Liver (tissue), 9 donors: ENCODE measurements around the gene NUP93. TPM values are rescaled to one million over a fixed set of nuclear protein-coding genes. Genes with fewer than 3 reads are reported as not detected.

Experiments
- DNase-seq: peaks from one replicate; pipeline ENCODE4 v3.0.0-alpha.2; 2017; ENCODE audit warnings: low spot score
- H3K27ac ChIP-seq, 2 donors: one replicate each; pipeline ENCODE4 v1.7.0; 2013; ENCODE audit warnings: inconsistent platforms in 2 of 2, low read length in 2 of 2, control low read depth in 1 of 2, low read depth in 1 of 2, mild to moderate bottlenecking in 1 of 2
- H3K27me3 ChIP-seq, 4 donors: one replicate each; pipeline versions ENCODE4 v1.6.1 to v1.7.0; 2013; ENCODE audit warnings: low read length in 3 of 4, inconsistent platforms in 1 of 4, mild to moderate bottlenecking in 1 of 4, moderate library complexity in 1 of 4; ENCODE audit not compliant: control insufficient read depth in 4 of 4, insufficient read depth in 4 of 4
- H3K36me3 ChIP-seq, 4 donors: one replicate each; pipeline versions ENCODE4 v1.6.1 to v1.7.0; 2013; ENCODE audit warnings: low read length in 3 of 4, mild to moderate bottlenecking in 3 of 4, low read depth in 1 of 4, moderate library complexity in 1 of 4; ENCODE audit not compliant: control insufficient read depth in 4 of 4, insufficient read depth in 3 of 4
- H3K4me1 ChIP-seq, 4 donors: one replicate each; pipeline versions ENCODE4 v1.6.1 to v1.7.0; 2013; ENCODE audit warnings: low read length in 3 of 4, mild to moderate bottlenecking in 3 of 4, moderate library complexity in 1 of 4; ENCODE audit not compliant: control insufficient read depth in 4 of 4, insufficient read depth in 4 of 4
- H3K4me3 ChIP-seq, 3 donors: one replicate each; pipeline versions ENCODE4 v1.6.1 to v1.7.0; 2013; ENCODE audit warnings: low read length in 3 of 3, control low read depth in 1 of 3, low read depth in 1 of 3, mild to moderate bottlenecking in 1 of 3
- H3K9ac ChIP-seq, 2 donors: one replicate each; pipeline ENCODE4 v1.7.0; 2013; ENCODE audit warnings: low read length in 2 of 2, mild to moderate bottlenecking in 2 of 2, moderate library complexity in 2 of 2, control low read depth in 1 of 2, low read depth in 1 of 2
- H3K9me3 ChIP-seq, 4 donors: one replicate each; pipeline versions ENCODE4 v1.6.1 to v1.7.0; 2013; ENCODE audit warnings: low read length in 3 of 4; ENCODE audit not compliant: control insufficient read depth in 4 of 4
- ATF3 ChIP-seq: IDR thresholded peaks from 2 replicates; pipeline ENCODE4 v1.6.1; 2016; ENCODE audit warnings: antibody characterized with exemption
- EGR1 ChIP-seq, 2 donors: IDR thresholded peaks; 2 replicates each; pipeline ENCODE4 v1.6.1; 2016 to 2018; ENCODE audit warnings: antibody characterized with exemption in 2 of 2, low read depth in 2 of 2
- FOXA1 ChIP-seq: IDR thresholded peaks from 2 replicates; pipeline ENCODE4 v1.6.1; 2016; ENCODE audit warnings: antibody characterized with exemption
- FOXA2 ChIP-seq: IDR thresholded peaks from 2 replicates; pipeline ENCODE4 v1.6.1; 2016; ENCODE audit warnings: antibody characterized with exemption
- GABPA ChIP-seq, 2 donors: IDR thresholded peaks in 1 of 2; conservative IDR thresholded peaks in 1 of 2; 2 replicates each; pipeline ENCODE4 v1.6.1; 2016; ENCODE audit warnings: antibody characterized with exemption in 2 of 2, mild to moderate bottlenecking in 1 of 2, moderate library complexity in 1 of 2
- HNF4A ChIP-seq, 2 donors: conservative IDR thresholded peaks; 2 replicates each; pipeline ENCODE4 v1.6.1; 2016; ENCODE audit warnings: antibody characterized with exemption in 2 of 2, mild to moderate bottlenecking in 2 of 2
- HNF4G ChIP-seq: IDR thresholded peaks from 2 replicates; pipeline ENCODE4 v1.6.1; 2016; ENCODE audit warnings: antibody characterized with exemption
- JUND ChIP-seq, 2 donors: IDR thresholded peaks; 2 replicates each; pipeline ENCODE4 v1.6.1; 2016; ENCODE audit warnings: antibody characterized with exemption in 2 of 2
- NR2F2 ChIP-seq: IDR thresholded peaks from 2 replicates; pipeline ENCODE4 v1.6.1; 2016; ENCODE audit warnings: antibody characterized with exemption
- RAD21 ChIP-seq, 2 donors: IDR thresholded peaks; 2 replicates each; pipeline ENCODE4 v1.6.1; 2016; ENCODE audit warnings: antibody characterized with exemption in 2 of 2, mild to moderate bottlenecking in 2 of 2
- REST ChIP-seq: IDR thresholded peaks from 2 replicates; pipeline ENCODE4 v1.6.1; 2016; ENCODE audit warnings: antibody characterized with exemption, mild to moderate bottlenecking
- RXRA ChIP-seq, 2 donors: IDR thresholded peaks; 2 replicates each; pipeline ENCODE4 v1.6.1; 2017 to 2018; ENCODE audit warnings: antibody characterized with exemption in 2 of 2, mild to moderate bottlenecking in 1 of 2
- SP1 ChIP-seq: IDR thresholded peaks from 2 replicates; pipeline ENCODE4 v1.6.1; 2018; ENCODE audit warnings: antibody characterized with exemption, mild to moderate bottlenecking
- TAF1 ChIP-seq: conservative IDR thresholded peaks from 2 replicates; pipeline ENCODE4 v1.6.1; 2016; ENCODE audit warnings: antibody characterized with exemption, mild to moderate bottlenecking
- YY1 ChIP-seq: IDR thresholded peaks from 2 replicates; pipeline ENCODE4 v1.6.1; 2016; ENCODE audit warnings: antibody characterized with exemption, mild to moderate bottlenecking
- ZBTB33 ChIP-seq: IDR thresholded peaks from 2 replicates; pipeline ENCODE4 v1.6.1; 2016; ENCODE audit warnings: antibody characterized with exemption
- WGBS: extraction: QIAGEN DNeasy Blood & Tissue Kit; methylation state at CpG from one replicate; pipeline ENCODE4 v1.1.7; 2013; 5-methylcytosine and 5-hydroxymethylcytosine counted together
- polyA plus RNA-seq, 2 donors: library from polyadenylated mRNA; stranded (reverse) in 1 of 2; unstranded in 1 of 2; fragments of 200-250 nt in 1 of 2; fragments of >200 nt in 1 of 2; fragmentation: Nextera tagmentation in 1 of 2; extraction: Ambion mirVana in 1 of 2; gene quantifications; one replicate each; pipeline versions ENCODE4 v1.2.1 to v1.2.3, GENCODE V29; 2013 to 2015
- total RNA-seq, 2 donors: library from RNA; depleted of rRNA; stranded (reverse); fragments of >200 nt; gene quantifications; one replicate each; pipeline ENCODE4 v1.2.3, GENCODE V29; 2014
- TF ChIP-seq, protein P1 (sequence below): fragments of 150-350 bp; IDR thresholded peaks from 2 replicates; pipeline ENCODE4 v1.5.1; 2017; ENCODE audit warnings: improper control_type of control experiment, low read depth, low read length; ENCODE audit not compliant: missing input control
- donor health status: healthy.
- donor health status: healthy.
- donor health status: healthy.
- donor health status: healthy.
- donor health status: healthy.

The NUP93 gene
- total and polyA plus RNA-seq, 4 donors: 8.2 to 31.8 (median 9.8) TPM

- Histone ChIP-seq H3K9me3 (no peaks in the 10 kb centered on the region), H3K4me1 (peaks cover 0 to 10% (median 2%) of the 10 kb centered on the region in 4 donors), H3K9ac (no peak overlapping the region), H3K27ac (no peak overlapping the region), H3K27me3 (no peaks in the 10 kb centered on the region), H3K36me3 (no peaks in the 10 kb centered on the region), H3K4me3 (no peak overlapping the region)
- 96% methylated on average over 7 of the region's 7 CpGs for WGBS
- no peak for DNase-seq
- TF ChIP-seq ZBTB33 (no peak), RAD21 (IDR thresholded peaks at IDR 0.05) (no peak), REST (no peak), FOXA1 (no peak), HNF4G (no peak), NR2F2 (no peak), FOXA2 (no peak), GABPA (IDR thresholded peaks at IDR 0.05 in 1 of 2, conservative IDR thresholded peaks at IDR 0.05 in 1 of 2) (no peak), ATF3 (no peak), YY1 (no peak), HNF4A (conservative IDR thresholded peaks at IDR 0.05) (no peak), TAF1 (no peak), SP1 (no peak), EGR1 (IDR thresholded peaks at IDR 0.05; ENCODE audit: low read depth in 2 of 2) (no peak), RXRA (IDR thresholded peaks at IDR 0.05) (no peak)
- TF ChIP-seq, protein P1, sequence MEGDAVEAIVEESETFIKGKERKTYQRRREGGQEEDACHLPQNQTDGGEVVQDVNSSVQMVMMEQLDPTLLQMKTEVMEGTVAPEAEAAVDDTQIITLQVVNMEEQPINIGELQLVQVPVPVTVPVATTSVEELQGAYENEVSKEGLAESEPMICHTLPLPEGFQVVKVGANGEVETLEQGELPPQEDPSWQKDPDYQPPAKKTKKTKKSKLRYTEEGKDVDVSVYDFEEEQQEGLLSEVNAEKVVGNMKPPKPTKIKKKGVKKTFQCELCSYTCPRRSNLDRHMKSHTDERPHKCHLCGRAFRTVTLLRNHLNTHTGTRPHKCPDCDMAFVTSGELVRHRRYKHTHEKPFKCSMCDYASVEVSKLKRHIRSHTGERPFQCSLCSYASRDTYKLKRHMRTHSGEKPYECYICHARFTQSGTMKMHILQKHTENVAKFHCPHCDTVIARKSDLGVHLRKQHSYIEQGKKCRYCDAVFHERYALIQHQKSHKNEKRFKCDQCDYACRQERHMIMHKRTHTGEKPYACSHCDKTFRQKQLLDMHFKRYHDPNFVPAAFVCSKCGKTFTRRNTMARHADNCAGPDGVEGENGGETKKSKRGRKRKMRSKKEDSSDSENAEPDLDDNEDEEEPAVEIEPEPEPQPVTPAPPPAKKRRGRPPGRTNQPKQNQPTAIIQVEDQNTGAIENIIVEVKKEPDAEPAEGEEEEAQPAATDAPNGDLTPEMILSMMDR: no peak
Observed at GRCh38 chr16:56686758-56687157, 43.2 kb upstream of the NUP93 start.

DNA sequence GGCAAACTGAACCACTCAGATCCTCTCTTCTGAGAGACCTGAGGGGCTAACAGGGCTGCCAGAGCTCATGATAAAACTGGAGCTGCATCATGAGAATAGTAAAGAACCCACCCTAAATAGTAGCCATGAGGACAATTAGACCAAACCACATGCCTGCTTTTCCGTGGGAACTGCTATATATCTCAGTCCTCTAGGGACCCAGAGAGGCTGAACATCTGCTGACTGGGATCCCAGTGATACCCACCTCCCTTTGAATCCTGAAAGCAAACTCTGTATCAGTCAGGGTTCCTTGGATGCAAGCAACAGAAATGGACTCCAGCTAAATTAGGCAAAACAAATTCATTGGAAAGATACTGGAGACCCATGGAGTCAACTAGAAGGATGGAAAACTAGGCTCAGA lies 41.2 kb upstream of the NUP93 start:
- Histone ChIP-seq H3K27ac (no peak overlapping the region), H3K9ac (no peak overlapping the region), H3K4me3 (no peak overlapping the region), H3K4me1 (peaks cover 0 to 2% (median 0%) of the 10 kb centered on the region in 4 donors), H3K27me3 (no peaks in the 10 kb centered on the region), H3K36me3 (no peaks in the 10 kb centered on the region), H3K9me3 (no peaks in the 10 kb centered on the region)
- TF ChIP-seq ATF3 (no peak), HNF4G (no peak), JUND (IDR thresholded peaks at IDR 0.05) (no peak), RAD21 (IDR thresholded peaks at IDR 0.05) (no peak), FOXA1 (no peak), GABPA (IDR thresholded peaks at IDR 0.05 in 1 of 2, conservative IDR thresholded peaks at IDR 0.05 in 1 of 2) (no peak), EGR1 (IDR thresholded peaks at IDR 0.05; ENCODE audit: low read depth in 2 of 2) (no peak), SP1 (no peak), FOXA2 (no peak)
- TF ChIP-seq, protein P1: no peak
- no peak for DNase-seq
- WGBS: 70% methylated on average over 1 of the region's 1 CpG
